ENCODE measurements around the gene RND1. TPM values are rescaled to one million over a fixed set of nuclear protein-coding genes. Genes with fewer than 3 reads are reported as not detected.

The RND1 gene
- total RNA-seq, 1 experiment from 2014 or later, result 2.0 TPM

GRCh38 chr12:48828841-48829575, 36.7 kb downstream of the RND1 start:
- ChIA-PET POLR2A (ENCODE audit: low non-redundant PET) (no interaction called here), CTCF (no interaction called here)
- no peaks in the 10 kb centered on the region for H3K9me3 ChIP-seq (ENCODE audit: low read depth, low read length, poor library complexity, severe bottlenecking)
- intact Hi-C loops (cut with micrococcal nuclease; ENCODE audit: unreplicated experiment), result no loop called here
- no peak overlapping the region for H3K4me3 ChIP-seq (ENCODE audit: low read depth, low read length, poor library complexity, severe bottlenecking)
- no peak overlapping the region for H3K27ac ChIP-seq (ENCODE audit: low read depth, low read length, poor library complexity, severe bottlenecking)
- H3K36me3 ChIP-seq (ENCODE audit: insufficient read depth, low read length, poor library complexity, severe bottlenecking), result peaks cover 77% of the 10 kb centered on the region
- no TSS peak for BruUV-seq (replicated peaks)
- TF ChIP-seq CTCF (conservative IDR thresholded peaks at IDR 0.05; ENCODE audit: low read depth, low read length) (no peak), EZH2 (IDR thresholded peaks at IDR 0.05; ENCODE audit: borderline replicate concordance, low read depth, low read length, poor library complexity, severe bottlenecking) (no peak)
- DNase-seq (ENCODE audit: low spot score), result no peak
- H3K27me3 ChIP-seq (replicated peaks; ENCODE audit: insufficient read depth, low read depth, low read length, poor library complexity), result no peaks in the 10 kb centered on the region
- no peaks in the 10 kb centered on the region for H3K4me1 ChIP-seq (ENCODE audit: insufficient read depth, low read length, poor library complexity, severe bottlenecking)

GRCh38 chr12:48828293-48828692, 37.4 kb downstream of the RND1 start:
- ChIA-PET POLR2A (ENCODE audit: low non-redundant PET) (interaction anchor here (0.6 kb wide), 1 partner anchor 140 kb away, joined by 4 read pairs; no protein-coding TSS in a partner anchor), CTCF (no interaction called here)
- no TSS peak for BruUV-seq (replicated peaks)

GRCh38 chr12:48827513-48828096, 38.1 kb downstream of the RND1 start:
- H3K27ac ChIP-seq (ENCODE audit: low read depth, low read length, poor library complexity, severe bottlenecking), result no peak overlapping the region
- no TSS peak for BruUV-seq (replicated peaks)
- H3K4me1 ChIP-seq (ENCODE audit: insufficient read depth, low read length, poor library complexity, severe bottlenecking), result no peaks in the 10 kb centered on the region
- peaks cover 63% of the 10 kb centered on the region for H3K36me3 ChIP-seq (ENCODE audit: insufficient read depth, low read length, poor library complexity, severe bottlenecking)
- CTCF ChIA-PET, result no interaction called here
- POLR2A ChIA-PET (ENCODE audit: low non-redundant PET), result interaction anchor here (0.6 kb wide), 1 partner anchor 141 kb away, joined by 4 read pairs; no protein-coding TSS in a partner anchor
- TF ChIP-seq EZH2 (IDR thresholded peaks at IDR 0.05; ENCODE audit: borderline replicate concordance, low read depth, low read length, poor library complexity, severe bottlenecking) (no peak), CTCF (conservative IDR thresholded peaks at IDR 0.05; ENCODE audit: low read depth, low read length) (no peak)
- H3K9me3 ChIP-seq (ENCODE audit: low read depth, low read length, poor library complexity, severe bottlenecking), result no peaks in the 10 kb centered on the region
- H3K27me3 ChIP-seq (replicated peaks; ENCODE audit: insufficient read depth, low read depth, low read length, poor library complexity), result no peaks in the 10 kb centered on the region
- intact Hi-C loops (cut with micrococcal nuclease; ENCODE audit: unreplicated experiment), result no loop called here
- no peak for DNase-seq (ENCODE audit: low spot score)
- no peak overlapping the region for H3K4me3 ChIP-seq (ENCODE audit: low read depth, low read length, poor library complexity, severe bottlenecking)

More at GRCh38 chr12:48828293-48828692, 37.4 kb downstream of the RND1 start:
- Histone ChIP-seq H3K27me3 (replicated peaks; ENCODE audit: insufficient read depth, low read depth, low read length, poor library complexity) (no peaks in the 10 kb centered on the region), H3K27ac (ENCODE audit: low read depth, low read length, poor library complexity, severe bottlenecking) (no peak overlapping the region), H3K4me3 (ENCODE audit: low read depth, low read length, poor library complexity, severe bottlenecking) (no peak overlapping the region), H3K9me3 (ENCODE audit: low read depth, low read length, poor library complexity, severe bottlenecking) (no peaks in the 10 kb centered on the region), H3K36me3 (ENCODE audit: insufficient read depth, low read length, poor library complexity, severe bottlenecking) (peaks cover 70% of the 10 kb centered on the region), H3K4me1 (ENCODE audit: insufficient read depth, low read length, poor library complexity, severe bottlenecking) (no peaks in the 10 kb centered on the region)
- DNase-seq (ENCODE audit: low spot score), result no peak
- TF ChIP-seq CTCF (conservative IDR thresholded peaks at IDR 0.05; ENCODE audit: low read depth, low read length) (no peak), EZH2 (IDR thresholded peaks at IDR 0.05; ENCODE audit: borderline replicate concordance, low read depth, low read length, poor library complexity, severe bottlenecking) (no peak)
- intact Hi-C loops (cut with micrococcal nuclease; ENCODE audit: unreplicated experiment), result no loop called here

Measured in A673 (cell line).